GM21723 (cell line): ENCODE results near the gene ZRANB1.
"Not testable (repeated sequence)": the region's sequence is repeated elsewhere in the genome, so short reads cannot be mapped to it uniquely, and the experiment has no call there.

Source experiments
- ATAC-seq: cut with Tn5 transposase; IDR thresholded peaks from one replicate; pipeline ENCODE4 v1.9.1; 2021; ENCODE audit warnings: mild to moderate bottlenecking, moderate library complexity; ENCODE audit not compliant: unreplicated experiment

Gene ZRANB1

DNA sequence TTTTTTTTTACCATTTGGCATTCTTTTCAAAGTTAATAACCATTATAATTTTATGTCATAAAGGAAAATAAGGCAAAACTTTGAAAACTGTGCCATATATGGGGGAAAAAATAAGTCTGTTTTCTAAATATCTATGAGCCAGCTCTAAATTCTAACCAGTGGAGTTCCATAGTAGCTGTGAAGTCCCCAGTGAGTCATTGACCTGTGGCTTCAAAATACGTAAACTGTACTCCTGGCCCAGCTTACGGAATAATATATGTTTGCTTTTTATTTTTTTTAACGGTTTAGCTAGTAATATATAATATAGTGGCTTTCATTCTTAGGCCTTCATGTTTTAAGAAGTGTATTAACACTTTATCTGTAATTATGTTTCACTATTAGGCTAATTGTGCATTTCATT, 20.5 kb downstream of the ZRANB1 start:
- no peak for ATAC-seq

DNA sequence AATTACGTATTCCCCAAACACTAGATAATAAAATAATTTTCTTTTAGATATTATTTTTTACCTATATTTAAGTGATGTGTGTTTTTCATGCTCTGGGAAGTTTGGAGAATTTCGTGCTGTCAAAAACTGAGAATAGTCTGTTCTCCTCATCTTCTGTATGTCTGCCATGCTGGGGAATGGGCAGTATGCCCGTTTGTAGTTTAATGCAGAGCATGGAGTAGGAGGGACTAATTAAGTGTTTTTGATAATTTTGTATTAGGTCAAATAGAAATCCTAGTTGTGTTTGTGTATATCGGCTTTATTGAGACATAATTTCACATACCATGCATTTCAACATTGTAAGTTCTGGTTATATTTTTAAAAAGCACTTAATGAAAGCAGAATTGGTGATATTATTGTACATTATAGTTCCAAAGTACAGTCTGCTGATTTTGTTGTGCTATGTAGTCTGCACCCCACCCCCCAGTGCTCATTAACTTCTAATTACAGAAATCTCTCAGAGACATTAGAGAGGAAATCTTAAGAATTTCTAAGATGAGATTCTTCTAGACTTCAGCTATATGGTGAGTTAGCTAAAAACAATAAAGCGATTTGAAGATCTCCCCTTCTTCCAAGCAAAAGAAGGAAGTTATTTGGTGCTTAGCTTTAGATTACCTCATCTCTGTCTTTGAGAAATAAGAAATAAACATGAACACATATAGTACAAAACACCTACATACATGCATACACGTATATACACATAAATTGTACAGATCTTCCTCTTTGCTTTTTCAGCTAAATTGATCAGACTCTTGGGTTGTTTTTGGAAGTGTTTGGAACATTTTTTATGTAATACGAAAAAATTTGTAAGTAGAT, 22.2 kb downstream of the ZRANB1 start:
- ATAC-seq: no peak

DNA sequence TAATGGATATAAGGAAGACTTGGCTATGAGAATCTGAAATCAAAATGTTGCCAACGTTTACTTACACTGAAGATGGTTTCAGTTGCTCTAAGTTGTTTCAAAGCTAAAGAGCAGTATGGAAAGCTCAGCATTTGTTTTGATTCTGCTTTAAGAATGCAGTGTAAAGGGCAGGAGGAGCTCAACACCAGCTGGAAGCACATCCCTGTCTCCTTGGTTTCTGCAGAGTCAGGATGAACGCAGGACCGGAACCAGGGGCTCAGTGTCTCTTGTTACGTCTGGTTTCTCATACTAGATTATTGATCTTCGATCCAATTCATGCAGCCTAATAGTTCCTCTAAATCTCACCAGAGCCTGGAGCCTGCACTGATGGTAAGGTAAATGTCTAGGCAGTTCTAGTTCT, 24.1 kb downstream of the ZRANB1 start:
- ATAC-seq: no peak

DNA sequence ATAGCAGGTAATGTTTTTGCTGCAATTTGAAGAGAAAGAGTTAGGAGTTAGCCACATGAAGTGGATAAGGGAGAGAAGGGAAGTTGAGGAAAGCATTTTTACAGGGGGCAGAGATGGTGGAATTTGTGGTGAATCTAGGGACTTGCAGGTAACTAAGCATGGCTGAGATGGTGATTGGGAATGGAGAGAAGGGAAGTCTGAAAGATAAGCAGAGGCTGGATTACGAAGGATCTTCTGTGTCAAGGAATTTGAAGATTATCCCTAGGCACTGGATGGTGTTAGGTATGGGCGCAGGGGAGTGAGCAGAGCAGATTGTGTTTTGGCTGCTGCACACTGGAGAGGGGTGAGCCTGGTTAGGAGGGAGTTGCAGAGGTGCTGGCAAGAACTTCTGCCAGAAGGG, 25.3 kb downstream of the ZRANB1 start:
- ATAC-seq: no peak

DNA sequence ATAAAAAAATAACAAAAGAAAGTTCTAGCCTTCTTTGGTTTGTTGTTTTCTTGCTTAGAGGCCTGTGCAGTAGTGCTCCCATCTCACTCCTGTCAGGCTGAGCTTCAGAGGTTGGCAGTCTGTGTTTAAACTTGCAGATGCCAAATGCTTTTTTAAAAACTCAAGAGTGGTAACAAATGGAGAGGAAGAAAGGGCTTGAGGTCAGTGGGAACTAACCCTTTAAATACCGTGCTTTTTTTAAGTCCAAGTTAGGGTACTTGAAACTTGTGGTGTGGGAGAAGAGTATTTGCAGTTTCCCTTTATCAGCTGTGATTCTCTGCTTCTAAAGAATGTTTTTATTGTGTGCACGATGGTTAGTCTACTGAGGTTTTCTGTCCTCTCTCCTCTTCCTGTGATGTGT, 29.4 kb downstream of the ZRANB1 start:
- ATAC-seq: peak; percentile 70

DNA sequence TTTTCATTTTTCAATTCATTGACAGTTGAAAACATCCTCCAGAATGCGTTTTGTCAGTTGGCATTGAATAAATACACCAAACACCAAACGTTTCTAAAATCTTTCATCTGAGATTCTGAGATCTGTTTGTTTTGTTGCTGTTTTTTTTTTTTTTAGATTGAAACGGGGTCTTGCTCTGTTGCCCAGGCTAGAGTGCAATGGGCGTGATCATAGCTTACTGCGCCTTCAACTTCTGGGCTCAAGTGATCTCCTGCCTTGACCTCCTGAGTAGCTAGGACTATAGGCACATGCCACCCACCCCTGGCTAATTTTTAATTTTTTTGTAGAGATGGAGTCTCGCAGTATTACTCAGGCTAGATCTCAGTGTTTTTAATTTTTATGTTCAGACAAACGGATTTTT, 30.7 kb downstream of the ZRANB1 start:
- no peak for ATAC-seq

DNA sequence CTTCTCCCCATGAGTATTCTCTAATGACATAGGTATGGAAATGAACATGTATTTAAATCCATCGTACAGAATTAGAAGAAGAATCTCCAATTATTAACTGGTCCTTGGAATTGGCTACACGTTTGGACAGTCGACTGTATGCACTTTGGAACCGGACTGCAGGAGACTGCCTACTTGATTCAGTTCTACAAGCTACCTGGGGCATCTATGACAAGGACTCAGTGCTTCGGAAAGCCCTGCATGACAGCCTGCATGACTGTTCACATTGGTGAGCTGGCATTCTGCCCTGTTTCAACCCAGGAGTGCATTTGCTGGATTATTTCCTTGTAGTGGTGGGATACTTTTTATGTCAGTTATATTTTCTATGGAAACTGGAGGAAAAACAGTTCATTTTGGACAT, 32.2 kb downstream of the ZRANB1 start:
- no peak for ATAC-seq

DNA sequence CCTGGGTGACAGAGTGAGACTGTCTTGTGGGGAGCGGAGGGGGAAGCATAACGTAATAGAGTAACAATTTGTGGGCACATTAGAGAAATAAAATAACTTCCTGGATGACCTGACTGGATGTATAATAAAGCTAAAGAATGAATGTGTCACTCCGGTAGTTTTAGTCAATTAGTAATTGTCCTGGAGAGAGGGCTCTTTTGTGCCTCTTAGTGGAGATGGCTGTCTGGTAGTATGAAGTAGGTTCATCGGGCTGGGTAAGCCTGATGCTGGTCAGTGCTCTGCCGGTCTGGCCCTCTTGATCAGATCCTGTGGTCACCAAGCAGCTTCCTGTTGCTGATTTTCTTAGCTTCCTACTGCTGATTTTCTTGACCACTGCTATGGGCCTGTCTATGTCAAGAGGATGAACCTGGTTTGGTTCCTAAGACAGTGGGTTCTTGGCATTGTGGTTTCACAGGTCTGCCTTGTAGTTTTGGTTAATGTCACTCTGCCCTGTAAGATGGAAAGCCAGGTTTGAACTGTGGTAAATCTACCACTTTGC, 34.1 kb downstream of the ZRANB1 start:
- no peak for ATAC-seq

DNA sequence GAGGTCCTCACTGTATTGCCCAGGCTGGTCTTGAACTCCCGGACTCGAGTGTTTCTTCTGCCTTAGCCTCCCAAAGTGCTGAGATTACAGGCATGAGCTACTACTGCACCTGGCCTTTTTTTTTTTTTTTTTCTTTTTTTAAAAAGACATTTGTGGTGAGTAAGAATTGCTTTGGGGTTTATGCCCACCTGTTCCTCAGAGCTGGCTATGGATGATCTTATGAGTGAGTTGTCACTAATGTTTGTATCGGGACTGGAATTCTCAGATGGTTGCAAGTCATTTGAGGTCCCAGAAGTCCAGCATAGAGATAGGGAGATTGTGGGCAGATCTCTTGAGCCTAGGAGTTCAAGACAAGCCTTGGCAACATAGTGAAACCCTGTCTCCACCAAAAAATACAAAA, 35.2 kb downstream of the ZRANB1 start:
- no peak for ATAC-seq

DNA sequence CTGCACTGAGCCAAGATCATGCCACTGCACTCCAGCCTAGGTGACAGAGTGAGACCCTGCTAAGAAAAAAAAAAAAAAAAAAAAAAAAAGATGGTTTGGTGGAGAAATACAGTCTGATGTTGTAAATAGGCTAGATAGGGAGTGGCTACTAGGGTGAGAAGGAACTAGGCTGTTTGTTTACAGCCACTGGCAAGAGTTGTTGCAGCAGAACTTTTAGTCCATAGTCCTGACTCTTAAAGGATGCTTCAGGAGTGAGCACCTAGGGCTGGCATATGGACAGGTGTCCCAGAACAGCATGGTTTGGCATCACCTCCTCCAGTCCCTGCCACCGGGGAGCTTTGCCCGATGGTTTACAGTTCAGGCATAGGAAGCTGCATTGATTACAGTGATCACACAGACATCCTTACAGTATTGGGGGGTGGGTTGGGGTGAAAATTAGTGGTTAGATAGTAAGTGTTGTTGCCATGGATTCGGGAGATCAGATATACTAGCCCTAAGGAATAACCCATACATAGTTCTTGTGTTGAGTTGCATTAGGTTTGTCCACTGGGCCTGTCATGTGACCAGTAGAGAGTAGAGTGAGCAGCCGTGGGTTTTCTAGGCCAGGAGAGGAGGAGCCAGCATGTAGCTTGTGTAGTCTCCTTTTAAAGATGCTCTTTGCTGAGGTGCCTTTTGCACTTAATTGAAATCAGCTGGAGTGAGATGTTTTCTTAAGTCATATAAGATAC, 35.9 kb downstream of the ZRANB1 start:
- no peak for ATAC-seq

DNA sequence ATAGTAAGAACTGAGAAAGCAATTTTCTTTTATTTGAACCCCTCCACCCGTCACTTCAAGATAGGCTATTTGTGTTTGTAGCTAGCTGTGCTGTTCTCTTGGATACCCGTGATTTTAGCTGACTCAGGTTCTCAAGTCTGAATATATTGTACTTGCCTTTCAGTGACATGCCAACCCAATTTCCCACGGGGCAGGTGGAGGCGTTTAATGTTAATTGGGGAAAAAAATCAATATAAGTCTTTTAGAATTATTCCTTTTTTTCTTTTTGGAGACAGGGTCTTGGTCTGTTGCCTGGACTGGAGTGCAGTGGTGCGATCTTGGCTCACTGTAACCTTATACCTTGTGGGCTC, 36.4 kb downstream of the ZRANB1 start:
- ATAC-seq: no peak

DNA sequence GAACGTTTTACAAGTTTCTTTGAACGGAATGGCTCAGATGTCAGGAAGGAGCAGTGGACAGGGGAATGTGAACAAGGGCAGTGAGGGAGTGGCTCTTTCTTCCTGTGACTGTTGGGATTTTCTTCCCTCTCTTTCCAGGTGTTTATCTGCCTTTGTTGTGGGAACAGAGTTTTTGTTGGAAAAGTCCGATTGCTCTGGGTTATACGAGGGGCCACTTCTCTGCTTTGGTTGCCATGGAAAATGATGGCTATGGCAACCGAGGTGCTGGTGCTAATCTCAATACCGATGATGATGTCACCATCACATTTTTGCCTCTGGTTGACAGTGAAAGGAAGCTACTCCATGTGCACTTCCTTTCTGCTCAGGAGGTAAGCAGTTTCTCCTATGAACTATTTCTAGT, 41.4 kb downstream of the ZRANB1 start:
- ATAC-seq: no peak

DNA sequence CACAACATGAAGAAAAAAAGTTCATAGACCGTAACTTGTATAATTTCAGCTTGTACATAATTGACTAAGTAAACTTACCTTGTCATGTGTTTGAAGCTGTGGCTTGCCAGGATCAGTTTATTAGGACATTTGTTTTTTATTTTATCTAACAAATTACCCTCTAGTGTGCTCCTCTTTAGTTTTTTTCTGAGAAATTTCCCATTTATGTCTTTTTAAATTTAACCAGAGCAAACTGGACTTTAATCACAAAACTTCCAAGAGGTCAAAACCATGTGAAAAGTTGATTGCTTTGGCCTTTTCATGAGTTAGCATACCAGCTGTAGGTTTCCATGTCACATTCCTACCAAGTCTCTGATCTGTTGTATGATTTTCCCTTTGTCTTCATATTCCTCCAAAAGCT, 42.5 kb downstream of the ZRANB1 start:
- no peak for ATAC-seq

DNA sequence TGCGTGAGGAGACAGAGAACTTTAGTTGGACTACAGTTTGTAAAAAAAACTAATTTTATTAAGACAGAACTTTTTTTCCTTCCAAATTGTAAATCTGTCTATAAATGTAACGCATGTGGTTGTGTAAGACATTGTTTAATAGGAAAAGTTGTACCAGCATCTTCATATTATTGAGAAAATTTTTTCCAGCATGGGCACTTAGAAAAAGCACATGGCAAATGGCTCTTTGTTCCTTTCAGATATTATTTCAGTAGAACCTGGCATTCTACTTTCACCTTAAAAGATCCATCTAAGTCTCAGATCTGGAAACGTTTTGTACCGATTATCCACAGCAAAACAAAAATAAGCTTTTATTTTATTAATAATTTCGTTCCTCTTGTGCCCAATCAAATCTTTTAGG, 43.2 kb downstream of the ZRANB1 start:
- ATAC-seq: no peak

DNA sequence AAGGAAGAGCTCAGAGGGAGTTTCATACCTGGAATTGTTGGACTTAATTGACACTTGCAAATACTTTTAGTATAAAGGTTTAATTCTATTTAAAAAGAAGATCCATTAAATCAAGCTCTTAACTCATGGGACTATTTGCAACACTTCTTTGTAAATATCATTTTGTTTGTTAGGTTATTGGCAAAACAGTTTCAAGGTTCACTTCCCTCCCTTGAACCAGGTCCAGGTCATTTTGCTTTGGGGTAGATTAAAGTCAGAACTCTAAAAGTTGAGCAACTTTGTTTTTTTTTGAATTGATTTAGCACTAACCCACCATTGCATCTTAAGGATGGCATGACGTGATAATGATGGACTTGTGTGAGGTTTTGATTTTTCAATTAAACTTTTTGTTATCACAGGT, 45.9 kb downstream of the ZRANB1 start:
- no peak for ATAC-seq

DNA sequence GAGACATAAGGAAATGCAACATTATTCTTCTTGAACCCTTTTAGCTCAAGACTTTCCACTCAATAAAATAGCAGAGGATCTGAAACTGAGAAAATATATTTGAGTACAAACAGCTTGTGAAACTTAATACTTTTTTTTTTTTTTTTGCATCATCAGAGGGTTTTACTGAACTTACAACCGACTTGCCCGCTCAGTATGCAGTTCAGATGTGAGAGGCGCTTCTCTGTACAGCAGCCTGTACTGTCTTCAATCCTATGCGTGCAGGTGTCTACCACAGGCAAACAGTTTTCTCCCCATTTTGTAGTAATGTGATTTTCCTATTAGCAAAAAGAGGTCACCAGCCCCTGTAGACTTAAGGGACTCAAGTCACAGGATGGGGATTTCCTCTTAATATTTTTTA, 46.8 kb downstream of the ZRANB1 start:
- ATAC-seq: not testable (repeated sequence)

DNA sequence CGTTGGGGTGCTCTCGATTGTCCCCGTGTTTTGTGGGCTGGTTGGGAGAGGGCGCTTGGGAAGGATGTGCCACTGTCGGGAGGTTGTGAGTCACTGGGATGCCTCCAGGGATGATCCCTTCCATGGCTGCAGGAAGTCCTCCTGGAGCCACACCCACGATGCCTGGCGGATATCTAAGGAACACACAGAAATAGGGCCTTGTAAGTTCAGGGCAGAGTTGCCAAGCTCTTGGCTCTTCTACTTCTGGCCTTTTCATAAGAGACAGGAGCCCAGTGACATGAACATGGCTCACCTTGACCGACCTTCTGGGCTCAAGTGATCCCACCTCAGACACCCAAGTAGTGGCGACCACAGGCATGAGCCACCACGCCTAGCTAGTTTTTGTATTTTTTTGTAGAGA, 47.6 kb downstream of the ZRANB1 start:
- no peak for ATAC-seq

DNA sequence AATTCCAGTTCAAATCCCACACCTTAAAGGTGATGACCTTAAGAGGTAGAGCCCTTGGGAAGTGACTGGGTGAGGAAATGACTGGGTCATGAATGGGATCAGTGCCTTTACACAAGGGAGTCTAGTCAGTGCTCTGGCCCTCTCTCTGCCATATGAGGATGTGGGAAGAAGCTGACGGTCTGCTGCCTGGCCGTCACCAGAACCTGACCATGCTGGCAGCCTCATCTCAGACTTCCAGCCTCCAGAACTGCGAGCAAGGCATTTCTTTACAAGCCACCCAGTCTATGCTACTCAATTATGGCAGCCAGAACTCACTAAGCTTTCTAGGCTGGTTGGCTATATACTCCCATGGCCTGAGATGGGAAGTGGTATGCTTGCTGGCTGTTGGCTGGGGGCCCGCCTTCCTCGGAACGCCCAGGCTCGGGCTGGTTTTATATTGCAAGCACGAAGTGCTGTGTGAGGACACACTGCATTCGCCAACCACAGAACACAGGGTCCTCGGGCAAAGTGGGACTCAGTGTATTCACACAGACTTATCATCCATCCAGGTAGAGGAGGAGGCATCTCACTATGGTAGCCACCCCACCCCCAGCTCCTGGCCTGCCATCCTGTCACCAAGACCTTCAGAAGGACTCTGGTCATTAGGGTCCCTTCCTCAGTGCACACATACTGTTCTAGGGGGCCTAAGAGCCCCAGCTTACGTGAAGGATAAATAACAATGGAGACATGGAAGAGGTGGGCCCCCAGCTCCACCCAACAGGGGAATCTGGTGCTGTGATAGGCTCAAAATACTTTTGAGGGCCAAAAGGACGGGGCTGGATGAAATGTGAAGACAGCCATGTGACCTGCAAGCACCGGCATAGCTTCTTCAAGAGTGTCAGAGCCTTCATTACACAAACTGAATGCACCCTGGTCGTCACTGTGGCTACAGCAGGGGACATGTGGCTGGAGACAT, 49.0 kb downstream of the ZRANB1 start:
- ATAC-seq: no peak

DNA sequence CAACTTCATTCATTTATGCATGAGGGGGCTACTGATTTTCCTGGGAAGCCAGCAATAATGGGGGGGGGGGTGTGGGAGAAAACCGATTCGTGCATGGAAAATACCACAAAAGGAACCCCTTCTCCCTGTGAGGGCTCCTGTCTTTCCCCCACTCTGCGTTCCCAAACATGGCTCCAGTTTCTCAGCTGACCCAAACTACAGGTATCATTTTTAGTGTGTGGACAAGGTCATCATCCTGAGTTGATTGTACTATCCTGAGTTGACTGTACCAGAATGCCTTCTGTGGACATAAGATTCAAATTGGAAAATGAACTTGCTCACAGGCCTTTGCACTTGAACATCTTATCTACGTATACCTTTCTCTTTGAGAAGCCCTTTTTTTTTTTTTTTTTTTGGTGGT, 49.9 kb downstream of the ZRANB1 start:
- ATAC-seq: no peak

DNA sequence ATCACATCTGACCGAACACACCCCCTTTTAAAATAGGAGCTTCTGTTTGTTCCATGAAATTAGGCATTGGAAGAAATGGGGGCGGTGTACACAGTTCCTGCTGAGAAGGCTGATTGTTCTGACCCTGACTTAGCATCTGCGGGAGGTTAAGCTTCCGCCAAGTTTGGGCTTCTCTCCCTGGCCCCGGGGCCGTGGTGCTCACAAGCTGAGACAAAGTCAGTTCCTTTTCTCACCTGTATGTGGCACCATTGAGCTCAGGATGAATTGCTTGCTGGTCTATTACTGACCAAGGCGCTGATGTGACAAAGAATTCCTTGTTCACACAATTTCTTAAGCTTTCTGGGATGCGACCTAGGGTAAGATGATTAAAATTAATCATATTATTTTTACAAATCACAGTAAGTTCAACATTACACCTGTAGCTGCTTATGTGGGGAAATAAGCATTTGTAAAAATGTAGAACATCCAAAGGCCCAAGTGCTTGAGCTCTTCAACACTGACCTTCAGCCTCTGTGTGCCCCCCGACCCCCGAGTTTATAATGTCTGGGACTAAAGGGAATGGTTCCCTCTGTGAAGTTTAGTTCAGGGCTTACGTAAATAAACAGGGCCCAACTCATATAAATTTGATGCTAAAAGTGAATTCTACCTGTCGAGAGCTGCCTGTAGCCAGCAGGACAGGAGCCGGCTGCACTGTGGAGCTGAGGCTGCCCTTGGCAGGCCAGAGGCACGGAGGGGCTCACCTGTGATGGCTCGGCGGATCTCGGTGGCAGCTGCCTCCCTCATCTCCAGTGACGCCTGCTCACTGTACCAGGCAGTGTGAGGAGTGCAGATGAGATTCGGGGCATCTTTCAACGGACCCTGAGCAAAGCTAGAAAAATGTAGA, 50.8 kb downstream of the ZRANB1 start:
- peak; percentile 61 for ATAC-seq
